Adrenal gland (tissue), 12 donors: ENCODE measurements around the gene IRX6. TPM values are rescaled to one million over a fixed set of nuclear protein-coding genes. Genes with fewer than 3 reads are reported as not detected.

ENCODE experiments used
- DNase-seq, 7 donors: peaks; one replicate each; pipeline ENCODE4 v3.0.0-alpha.2; 2019 to 2020
- H3K27ac ChIP-seq, 5 donors: fragments of 200-600 bp; sonication (generic) in 4 of 5; 1 replicate in 3 of 5; 2 replicates in 2 of 5; pipeline versions ENCODE4 v1.5.1 to v1.8.0; 2016 to 2020; ENCODE audit warnings: mild to moderate bottlenecking in 1 of 5
- H3K27me3 ChIP-seq: fragments of 200-600 bp; 2 replicates; pipeline ENCODE4 v1.8.0; 2021
- H3K36me3 ChIP-seq, 2 donors: fragments of 200-600 bp; replicated peaks in 1 of 2; 1 replicate in 1 of 2; 2 replicates in 1 of 2; pipeline versions ENCODE4 v1.5.1 to v1.8.0; 2018 to 2022
- H3K4me1 ChIP-seq, 2 donors: fragments of 200-600 bp; replicated peaks in 1 of 2; 1 replicate in 1 of 2; 2 replicates in 1 of 2; pipeline versions ENCODE4 v1.5.1 to v1.8.0; 2018 to 2021
- H3K4me3 ChIP-seq, 4 donors: fragments of 200-600 bp; sonication (generic) in 3 of 4; one replicate each; pipeline ENCODE4 v1.5.1; 2016 to 2018
- H3K9me3 ChIP-seq, 3 donors: fragments of 200-600 bp; sonication (generic) in 1 of 3; replicated peaks in 1 of 3; 1 replicate in 2 of 3; 2 replicates in 1 of 3; pipeline versions ENCODE4 v1.5.1 to v1.8.0; 2016 to 2021
- WGBS, 4 donors: extraction: QIAGEN DNeasy Blood & Tissue Kit in 2 of 4; methylation state at CpG; one replicate each; pipeline versions ENCODE4 v1.1.5 to v1.1.7; 2013 to 2017; 5-methylcytosine and 5-hydroxymethylcytosine counted together
- intact Hi-C, 2 donors: fragments of 100-400 bp; cut with DNase I; formaldehyde crosslinking; loops; one replicate each; pipeline versions ENCODE4 v1.14.1 to v1.15.0; 2022 to 2023
- polyA plus RNA-seq, 3 donors: library from polyadenylated mRNA; stranded (reverse); fragments of 200-250 nt in 2 of 3; fragments of 350-450 nt in 1 of 3; fragmentation: Illumina TruSeq in 1 of 3; extraction: RNeasy Lipid Tissue Mini Kit (QIAGEN cat#74804) in 1 of 3; gene quantifications; one replicate each; pipeline ENCODE4 v1.2.3, GENCODE V29; 2013 to 2014
- small RNA-seq, 2 donors: library from RNA; depleted of rRNA; stranded (forward); fragments of <200 nt; gene quantifications; one replicate each; pipeline ENCODE3, GENCODE V24; 2016
- total RNA-seq, 9 donors: library from RNA; depleted of rRNA in 4 of 9; stranded (reverse); fragments of >200 nt in 4 of 9; fragments of 120-200 nt in 1 of 9; fragmentation: NEBNext Ultra II Directional in 1 of 9; extraction: Animal tissue kit (Norgen Biotek cat#: 25700) in 1 of 9; gene quantifications; one replicate each; pipeline versions ENCODE4 v1.1.0 to v1.2.4, GENCODE V29; 2013 to 2023
- TF ChIP-seq, protein P1 (sequence below), 6 experiments: fragments of 450-650 bp in 4 of 6; fragments of 200-600 bp in 2 of 6; sonication (generic) in 1 of 6; IDR thresholded peaks; 1 replicate in 5 of 6; 2 replicates in 1 of 6; pipeline versions ENCODE4 v1.5.1 to v1.8.0; 2016 to 2021; ENCODE audit warnings: antibody characterized with exemption in 6 of 6, mild to moderate bottlenecking in 2 of 6, moderate library complexity in 1 of 6
- donor health status: healthy with polysubstance abuse.
- donor health status: Bipolar disorder and iron deficiency.
- donor health status: DM: yes; HTN: yes; CAD: no.
- donor health status: DM: no; HTN: no; CAD: no.
- donor health status: DM: no; HTN: no; CAD: no.
- donor health status: DM: yes; HTN: yes; CAD: no.

IRX6 gene
- total and polyA plus RNA-seq, 12 donors = 0.13 to 0.61 TPM; not detected in 10

GRCh38 chr16:55379876-55380390 lies 55.9 kb downstream of the IRX6 start:
- TF ChIP-seq, protein P1, sequence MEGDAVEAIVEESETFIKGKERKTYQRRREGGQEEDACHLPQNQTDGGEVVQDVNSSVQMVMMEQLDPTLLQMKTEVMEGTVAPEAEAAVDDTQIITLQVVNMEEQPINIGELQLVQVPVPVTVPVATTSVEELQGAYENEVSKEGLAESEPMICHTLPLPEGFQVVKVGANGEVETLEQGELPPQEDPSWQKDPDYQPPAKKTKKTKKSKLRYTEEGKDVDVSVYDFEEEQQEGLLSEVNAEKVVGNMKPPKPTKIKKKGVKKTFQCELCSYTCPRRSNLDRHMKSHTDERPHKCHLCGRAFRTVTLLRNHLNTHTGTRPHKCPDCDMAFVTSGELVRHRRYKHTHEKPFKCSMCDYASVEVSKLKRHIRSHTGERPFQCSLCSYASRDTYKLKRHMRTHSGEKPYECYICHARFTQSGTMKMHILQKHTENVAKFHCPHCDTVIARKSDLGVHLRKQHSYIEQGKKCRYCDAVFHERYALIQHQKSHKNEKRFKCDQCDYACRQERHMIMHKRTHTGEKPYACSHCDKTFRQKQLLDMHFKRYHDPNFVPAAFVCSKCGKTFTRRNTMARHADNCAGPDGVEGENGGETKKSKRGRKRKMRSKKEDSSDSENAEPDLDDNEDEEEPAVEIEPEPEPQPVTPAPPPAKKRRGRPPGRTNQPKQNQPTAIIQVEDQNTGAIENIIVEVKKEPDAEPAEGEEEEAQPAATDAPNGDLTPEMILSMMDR (IDR thresholded peaks at IDR 0.05) = no peak
- peaks cover 3% of the 10 kb centered on the region for H3K27me3 ChIP-seq
- no peak overlapping the region for H3K4me3 ChIP-seq
- H3K4me1 ChIP-seq = no peaks in the 10 kb centered on the region
- no peaks in the 10 kb centered on the region for H3K36me3 ChIP-seq
- no peaks in the 10 kb centered on the region for H3K9me3 ChIP-seq
- 63 to 74% (median 70%) methylated on average over 5 to 7 of the region's 7 CpGs for WGBS, 4 donors
- H3K27ac ChIP-seq = no peak overlapping the region
- DNase-seq = no peak
- intact Hi-C loops = no loop called here

Small RNAs within 50 kb of the gene (small RNA-seq; reads per million reads assigned to genes)
- gene RN7SL841P = 0 reads per million in 2 donors

Other genes with a start within 250 kb of the IRX6 start
- 100 to 1,000 TPM in 5 of 9 donors, 10 to 100 TPM in 4; 16.6 to 248 (median 113) TPM for gene MMP2, start 155.0 kb downstream of the IRX6 start, total RNA-seq
- gene MMP2, start 155.0 kb downstream of the IRX6 start, polyA plus RNA-seq = 10 to 100 TPM; 43.6 to 69.2 (median 53.6) TPM
- 10 to 100 TPM; 11.9 to 33.1 (median 23.3) TPM for gene LPCAT2, start 184.9 kb downstream of the IRX6 start, total RNA-seq
- 10 to 100 TPM in 1 of 3 donors, 1 to 10 TPM in 2; 7.1 to 12.3 (median 8.9) TPM for gene LPCAT2, start 184.9 kb downstream of the IRX6 start, polyA plus RNA-seq
- 1 to 10 TPM in 1 of 9 donors, under 1 TPM in 5, not detected in 3; 0.25 to 1.3 (median 0.42) TPM for gene CAPNS2, start 242.5 kb downstream of the IRX6 start, total RNA-seq
- under 1 TPM; 0.13 to 0.56 (median 0.15) TPM for gene CAPNS2, start 242.5 kb downstream of the IRX6 start, polyA plus RNA-seq